CD4-positive, alpha-beta T cell treated with Interleukin-6 at 100 ng/mL for 8 hours (primary cell): ENCODE results near the gene PARPBP.
"Not testable (repeated sequence)": the region's sequence is repeated elsewhere in the genome, so short reads cannot be mapped to it uniquely, and the experiment has no call there.

Experiments used
- DNase-seq: peaks from one replicate; pipeline ENCODE4 v3.0.0-alpha.2; 2020; ENCODE audit warnings: mixed read lengths, low spot score

PARPBP gene

GRCh38 chr12:102155206-102155605 is 35.2 kb downstream of the PARPBP start:
- DNase-seq = not testable (repeated sequence)

GRCh38 chr12:102163383-102163782 is 43.4 kb downstream of the PARPBP start:
- DNase-seq = no peak

GRCh38 chr12:102167821-102168604 is 48.0 kb downstream of the PARPBP start:
- no peak for DNase-seq

GRCh38 chr12:102169922-102170621 is 50.1 kb downstream of the PARPBP start:
- DNase-seq = no peak

- DNase-seq = no peak
Observed at GRCh38 chr12:102171951-102172350, 52.0 kb downstream of the PARPBP start.

- DNase-seq = no peak
Observed at GRCh38 chr12:102172436-102172835, 52.5 kb downstream of the PARPBP start.

GRCh38 chr12:102174117-102174516 is 54.1 kb downstream of the PARPBP start:
- no peak for DNase-seq

- no peak for DNase-seq
Observed at GRCh38 chr12:102174761-102175160, 54.8 kb downstream of the PARPBP start.

- DNase-seq = no peak
Observed at GRCh38 chr12:102182635-102183034, 62.7 kb downstream of the PARPBP start.

GRCh38 chr12:102195826-102196225 is 75.8 kb downstream of the PARPBP start:
- no peak for DNase-seq

- DNase-seq = no peak
Observed at GRCh38 chr12:102197789-102198188, 77.8 kb downstream of the PARPBP start, which contains the start of gene PMCH. Gene PMCH (minus strand): TSS chr12:102197833. CDS start chr12:102197770, 63 bp downstream.

GRCh38 chr12:102201436-102202061 is 81.6 kb downstream of the PARPBP start:
- DNase-seq = no peak

- DNase-seq = no peak
Observed at GRCh38 chr12:102202556-102202955, 82.6 kb downstream of the PARPBP start.

GRCh38 chr12:102204025-102204424 is 84.0 kb downstream of the PARPBP start:
- DNase-seq = no peak

- DNase-seq = no peak
Observed at GRCh38 chr12:102215992-102216691, 96.2 kb downstream of the PARPBP start.

GRCh38 chr12:102220736-102221135 is 100.8 kb downstream of the PARPBP start:
- DNase-seq = no peak

GRCh38 chr12:102227954-102228353 is 108.0 kb downstream of the PARPBP start:
- DNase-seq = no peak

- DNase-seq = no peak
Observed at GRCh38 chr12:102232036-102232435, 112.1 kb downstream of the PARPBP start.

GRCh38 chr12:102232446-102232845 is 112.5 kb downstream of the PARPBP start:
- DNase-seq = no peak

- DNase-seq = no peak
Observed at GRCh38 chr12:102234599-102234998, 114.6 kb downstream of the PARPBP start.

- DNase-seq = not testable (repeated sequence)
Observed at GRCh38 chr12:102240859-102241258, 120.9 kb downstream of the PARPBP start.
